Stimulated activated CD4-positive, alpha-beta T cell treated with anti-CD3 and anti-CD28 coated beads, Interleukin-2, amount 100 ng/mL, for 48 hours (primary cell): ENCODE data around the gene AMPH.
"Not testable (repeated sequence)": the region's sequence is repeated elsewhere in the genome, so short reads cannot be mapped to it uniquely, and the experiment has no call there.

Experiments
- DNase-seq, 2 donors: peaks; one replicate each; pipeline ENCODE4 v3.0.0-alpha.2; 2020

Gene AMPH

DNA sequence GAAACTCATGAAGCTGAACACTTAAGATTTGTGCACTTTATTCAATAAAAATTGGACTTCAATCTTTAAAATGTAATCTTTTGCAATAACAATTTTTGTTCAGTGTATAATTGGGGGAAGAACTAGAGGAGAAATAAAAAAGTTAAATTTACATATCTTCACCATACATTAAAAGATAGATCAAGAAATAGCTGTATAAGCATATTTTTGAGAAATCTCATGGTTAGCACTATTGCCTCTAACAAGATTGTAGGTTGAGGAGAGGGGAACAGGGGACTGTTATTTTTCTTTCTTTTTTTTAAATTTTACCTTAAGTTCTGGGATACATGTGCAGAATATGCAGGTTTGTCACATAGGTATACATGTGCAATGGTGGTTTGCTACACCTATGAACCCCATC, 5.3 kb downstream of the AMPH start:
- DNase-seq: no peak

DNA sequence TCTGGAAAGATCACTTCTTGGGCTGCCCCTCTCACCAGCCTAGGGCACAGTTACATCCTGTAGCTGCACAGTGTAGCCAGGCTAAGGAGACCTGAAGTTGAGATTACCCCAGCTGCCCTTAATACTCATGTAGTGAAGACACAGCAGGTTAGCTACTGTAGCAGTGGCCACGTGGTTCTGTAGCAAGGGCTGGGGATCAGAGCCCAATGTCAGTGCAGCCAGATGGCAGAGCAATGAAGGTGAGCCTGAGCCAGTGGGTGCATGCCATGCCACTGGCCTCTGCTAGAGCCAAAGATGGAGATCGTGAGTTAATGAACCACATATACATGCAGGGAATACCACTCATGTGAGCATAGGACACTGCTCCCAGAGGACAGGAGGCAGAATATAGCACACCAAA, 15.5 kb downstream of the AMPH start:
- DNase-seq: no peak

DNA sequence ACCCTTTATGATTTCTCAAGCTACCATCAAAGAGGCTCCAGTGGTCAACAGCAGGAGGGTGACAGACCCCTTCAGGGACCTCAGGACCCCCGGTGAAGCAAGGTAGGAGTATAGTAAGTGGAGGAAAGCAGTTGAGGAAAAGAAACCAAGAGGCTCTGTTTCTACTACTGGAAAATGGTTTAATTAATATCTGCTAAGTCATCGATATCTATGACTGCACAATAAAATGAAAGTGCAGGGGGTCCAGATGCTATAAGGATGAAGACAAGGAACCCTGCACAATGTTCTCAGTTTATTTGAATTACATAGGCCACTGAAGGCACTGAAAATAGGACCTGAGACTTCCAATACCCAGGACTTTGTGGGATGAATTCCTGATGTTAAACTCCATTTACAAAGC, 23.7 kb downstream of the AMPH start:
- DNase-seq: no peak

DNA sequence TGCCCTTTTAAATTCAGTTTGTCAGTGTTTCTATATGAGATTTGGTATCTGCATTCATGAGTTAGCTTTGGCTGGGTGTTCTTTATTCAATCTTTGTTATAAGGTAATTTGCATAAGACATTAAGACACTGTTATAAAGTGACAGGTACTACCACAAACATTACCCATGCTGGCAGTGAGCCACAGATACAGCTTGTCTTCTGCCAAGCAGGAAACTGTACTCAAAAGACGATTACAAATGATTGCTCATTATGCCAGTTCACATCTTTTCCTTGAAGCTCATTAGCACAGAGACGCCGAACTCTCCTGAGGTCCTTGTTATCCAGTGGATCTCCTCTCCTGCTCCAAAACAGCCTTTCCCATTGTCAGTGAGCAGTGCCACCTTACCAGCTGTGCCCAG, 30.4 kb downstream of the AMPH start:
- DNase-seq: no peak

DNA sequence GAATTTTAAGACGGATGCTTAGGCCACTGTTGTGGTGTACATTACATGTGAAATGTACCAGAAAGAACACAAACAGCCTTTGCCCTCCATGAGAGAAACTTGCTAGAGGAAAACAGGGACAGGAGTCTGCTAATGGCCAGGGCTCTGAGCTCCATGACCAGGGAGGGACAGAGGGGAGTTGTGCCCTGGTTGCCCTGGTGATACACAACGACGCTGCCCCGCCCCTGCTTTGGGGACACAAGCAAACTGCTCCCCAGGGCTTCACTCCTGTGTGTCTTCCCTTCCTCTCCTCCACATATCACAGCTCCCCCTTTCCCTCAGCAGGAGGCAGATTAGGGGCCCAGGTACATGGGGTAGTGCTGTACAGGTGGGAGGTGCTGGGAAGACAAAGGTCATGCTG, 36.2 kb downstream of the AMPH start:
- DNase-seq: no peak

DNA sequence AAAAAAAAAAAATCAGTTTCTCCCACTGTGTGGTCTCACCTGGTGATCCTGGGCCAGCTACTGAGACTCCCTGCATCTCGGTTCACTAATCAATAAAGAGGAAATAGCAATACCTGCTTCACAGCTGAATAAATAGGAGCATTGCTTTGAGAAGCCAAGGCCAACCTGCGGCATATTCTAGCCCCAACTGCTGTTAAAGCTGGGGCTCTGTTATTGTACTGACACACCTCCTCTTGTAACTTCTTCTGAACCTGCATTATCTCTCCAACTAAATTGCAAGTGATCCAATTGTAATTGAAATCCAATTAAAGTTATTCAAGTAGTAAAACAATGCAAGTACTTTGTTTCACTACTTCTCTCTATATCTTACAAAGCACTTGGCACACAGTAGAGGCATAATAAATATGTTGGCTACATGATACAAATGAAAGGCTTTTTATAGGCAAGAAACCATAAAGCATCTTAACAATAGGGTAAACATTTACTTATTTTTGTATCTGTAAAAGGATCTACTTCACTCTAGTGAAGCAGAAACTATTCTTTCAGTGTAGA, 38.4 kb downstream of the AMPH start:
- no peak for DNase-seq

- no peak for DNase-seq
Measured at GRCh38 chr7:38585572-38586354, 45.4 kb downstream of the AMPH start.

DNA sequence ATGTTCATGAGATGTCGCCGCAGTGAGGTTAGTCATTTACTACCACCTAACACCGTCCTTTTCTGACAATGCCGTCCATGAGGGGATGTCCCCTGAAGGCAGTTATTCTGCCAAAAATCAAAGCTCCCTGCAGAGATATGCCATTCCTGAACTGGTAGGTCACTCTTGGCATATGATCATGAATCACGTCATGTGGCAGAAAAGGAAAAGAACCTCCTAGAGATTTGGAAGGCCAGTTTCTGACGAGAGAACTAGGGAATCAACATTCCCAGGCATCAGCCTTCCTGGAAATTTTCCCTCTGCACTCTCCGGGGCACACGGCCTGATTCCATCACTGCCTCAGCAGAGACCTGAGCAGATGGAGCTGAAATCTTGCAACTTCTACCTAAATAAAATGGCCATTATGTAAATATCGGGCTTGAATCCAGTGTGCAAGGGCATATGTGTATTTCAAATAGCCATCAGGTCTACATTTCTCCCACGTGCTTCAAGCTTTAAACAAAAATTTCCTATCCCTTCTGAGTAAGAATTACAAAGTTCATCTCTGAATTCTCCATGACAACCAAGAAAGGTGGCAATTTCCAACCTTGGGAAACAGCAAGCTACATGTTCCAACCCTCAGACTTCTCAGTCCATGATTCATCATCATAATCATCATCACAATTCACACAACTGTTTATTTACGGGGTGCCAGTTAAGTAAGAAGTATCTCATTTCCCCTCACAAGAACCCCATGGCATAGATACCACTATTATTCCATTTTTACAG, 46.5 kb downstream of the AMPH start:
- DNase-seq: no peak

DNA sequence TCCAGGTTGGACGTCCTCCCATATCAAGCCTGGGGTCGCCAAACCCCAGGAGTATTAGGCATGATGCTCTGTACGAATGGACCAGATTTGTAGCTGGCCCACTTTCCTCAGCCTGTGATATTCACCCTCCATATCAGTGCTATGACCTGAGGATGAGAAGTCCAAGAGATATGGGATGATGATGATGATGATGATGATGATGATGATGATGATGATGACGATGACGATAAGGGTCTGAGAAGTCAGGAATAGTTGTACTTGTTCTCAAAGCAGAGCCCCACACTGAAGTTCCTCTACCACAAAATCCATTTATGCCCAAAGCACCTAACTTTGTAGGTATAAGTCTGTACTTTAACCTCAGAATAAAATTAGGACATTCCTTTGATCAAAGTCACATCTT, 50.7 kb downstream of the AMPH start:
- no peak for DNase-seq

DNA sequence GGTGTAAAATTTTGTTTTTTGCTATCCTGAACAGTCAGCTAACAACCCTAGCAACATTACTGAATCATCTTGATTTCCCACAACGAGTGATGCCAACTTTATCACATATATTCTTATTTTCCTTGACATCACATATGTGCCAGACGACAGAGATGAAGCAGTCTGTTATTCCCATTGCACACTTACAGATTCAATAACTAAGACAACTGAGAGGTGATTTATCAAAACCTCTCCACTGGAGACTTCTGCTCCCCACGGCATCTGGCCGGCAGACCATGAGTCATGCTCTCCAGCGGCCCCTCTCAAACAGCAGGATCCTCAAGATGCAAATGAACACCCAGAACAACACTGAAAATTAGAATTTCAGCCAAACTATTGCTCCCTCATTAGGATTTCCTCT, 57.1 kb downstream of the AMPH start:
- no peak for DNase-seq

DNA sequence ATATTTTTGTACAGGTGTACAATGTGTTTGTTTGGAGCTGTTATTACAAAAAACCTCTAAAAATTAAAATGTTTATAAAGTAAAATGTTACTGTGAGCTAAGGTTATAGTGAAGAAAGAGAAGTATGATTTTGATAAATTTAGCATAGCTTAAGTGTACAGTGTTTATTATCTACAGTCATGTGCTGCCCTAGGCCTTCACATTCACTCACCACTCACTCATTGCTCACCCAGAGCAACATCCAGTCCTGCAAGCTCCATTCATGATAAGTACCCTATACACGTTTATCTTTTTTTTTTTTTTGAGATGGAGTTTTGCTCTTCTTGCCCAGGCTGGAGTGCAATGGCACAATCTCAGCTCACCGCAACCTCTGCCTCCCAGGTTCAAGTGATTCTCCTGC, 59.6 kb downstream of the AMPH start:
- DNase-seq: not testable (repeated sequence)

DNA sequence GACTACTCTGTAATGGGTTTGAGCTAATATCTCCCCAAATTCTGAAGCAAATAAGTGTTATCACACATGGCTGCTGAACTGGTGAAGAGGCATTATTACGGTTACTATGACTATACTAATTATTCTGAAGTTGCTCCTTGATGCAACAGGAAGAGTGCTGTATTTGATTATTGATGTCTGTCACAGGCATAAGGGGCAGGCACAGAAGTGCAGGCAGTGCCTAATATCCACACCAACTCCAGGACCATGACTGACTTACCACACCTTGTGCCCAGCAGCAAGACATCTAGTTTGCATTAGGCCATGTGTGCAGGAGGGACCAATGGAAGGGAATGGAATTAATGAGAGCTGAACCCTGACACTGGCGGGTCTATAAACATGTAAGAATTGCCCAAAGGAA, 62.7 kb downstream of the AMPH start:
- no peak for DNase-seq

DNA sequence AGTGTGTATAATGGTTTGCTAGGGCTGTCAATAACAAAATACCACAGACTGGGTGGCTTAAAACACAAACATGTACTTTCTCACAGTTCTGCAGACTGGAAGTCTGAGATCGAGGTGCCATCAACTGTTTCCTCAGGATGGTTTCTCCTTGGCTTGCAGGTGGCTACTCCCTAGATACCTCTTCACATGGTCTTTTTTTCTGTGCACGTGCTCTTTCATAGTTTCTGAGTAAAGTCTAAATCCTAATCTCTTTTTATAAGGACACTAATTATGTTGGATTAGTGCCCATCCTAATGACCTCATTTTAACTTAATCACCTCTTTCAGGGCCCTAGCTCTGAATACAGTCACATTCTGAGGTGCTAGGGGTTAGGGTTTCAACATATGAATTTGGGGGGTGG, 65.9 kb downstream of the AMPH start:
- DNase-seq: no peak

DNA sequence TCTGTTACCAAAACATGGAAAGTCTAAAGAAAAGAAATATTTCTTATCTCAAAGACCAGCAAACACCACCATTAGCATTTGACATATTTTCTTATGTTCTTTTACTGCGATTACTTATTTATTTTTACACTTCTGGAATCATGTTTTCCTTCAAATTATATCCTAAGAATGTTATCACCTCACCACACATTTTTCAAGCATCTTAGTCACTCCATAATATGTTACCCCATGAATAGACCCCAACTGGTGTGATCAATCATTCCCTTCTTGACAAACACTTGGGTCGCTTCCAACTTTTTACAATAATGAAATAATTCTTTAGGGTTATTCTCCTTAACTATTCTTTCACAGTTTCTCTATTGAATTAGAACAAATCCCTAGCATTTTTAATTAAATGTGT, 67.4 kb downstream of the AMPH start:
- no peak for DNase-seq

- no peak for DNase-seq
Measured at GRCh38 chr7:38561166-38561565, 70.0 kb downstream of the AMPH start.

- no peak for DNase-seq
Measured at GRCh38 chr7:38558761-38559345, 72.3 kb downstream of the AMPH start.

DNA sequence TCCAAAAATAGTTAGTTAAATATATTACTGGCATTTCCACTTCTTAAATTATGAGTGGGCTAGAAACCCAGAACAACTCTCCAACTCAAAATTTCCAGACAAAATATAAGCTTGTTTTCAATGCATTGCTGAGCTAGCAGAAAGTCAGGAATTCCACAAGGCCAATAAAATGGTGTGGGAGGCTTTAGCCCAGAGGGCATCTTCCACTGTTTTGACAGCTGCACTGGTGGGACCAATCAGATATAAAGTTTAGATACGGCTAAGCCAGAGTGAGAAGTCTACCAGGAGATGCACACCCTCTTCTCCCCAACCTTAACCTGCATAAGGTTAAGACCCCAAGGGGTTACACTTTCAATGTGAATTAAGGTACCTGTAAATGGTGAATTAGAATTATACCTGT, 76.6 kb downstream of the AMPH start:
- no peak for DNase-seq

DNA sequence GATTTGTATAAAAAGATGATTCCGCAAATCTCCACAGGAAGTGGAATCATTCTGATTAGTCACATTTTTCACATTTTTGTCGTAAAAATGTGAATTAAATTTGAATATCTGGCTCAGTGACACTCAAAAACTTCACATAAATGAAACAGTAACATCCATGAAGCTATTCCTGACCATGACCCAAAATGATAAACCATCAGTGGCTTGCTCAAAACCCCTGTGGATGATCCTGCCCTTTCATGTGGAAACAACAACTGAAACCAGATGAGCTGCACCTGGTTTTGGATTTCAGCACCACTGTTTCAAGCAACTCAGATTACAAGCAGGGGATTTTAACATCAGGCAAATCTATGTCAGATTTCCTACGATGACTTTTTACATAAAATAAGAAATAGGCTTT, 80.3 kb downstream of the AMPH start:
- DNase-seq: no peak

GRCh38 chr7:38548605-38549004, 82.6 kb downstream of the AMPH start:
- DNase-seq: no peak

DNA sequence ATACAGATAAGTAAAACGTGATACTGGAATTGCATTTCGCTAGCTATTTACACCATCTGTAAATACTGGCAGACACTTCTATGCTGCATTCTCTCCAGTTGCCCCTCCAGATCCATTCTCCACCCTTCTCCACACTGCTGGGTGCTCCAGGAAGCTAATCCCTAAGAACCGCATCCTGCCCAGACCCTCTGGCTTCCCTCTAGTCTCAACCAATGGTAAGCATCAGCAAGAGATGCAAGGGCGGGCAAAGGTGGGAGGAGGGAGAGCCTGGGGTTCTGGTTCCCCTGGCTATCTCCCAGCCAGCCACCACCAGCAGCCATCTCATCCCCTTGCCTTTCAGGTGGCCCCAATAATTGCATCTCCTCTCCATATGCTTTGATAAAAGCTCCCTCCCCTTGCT, 84.4 kb downstream of the AMPH start:
- DNase-seq: no peak

DNA sequence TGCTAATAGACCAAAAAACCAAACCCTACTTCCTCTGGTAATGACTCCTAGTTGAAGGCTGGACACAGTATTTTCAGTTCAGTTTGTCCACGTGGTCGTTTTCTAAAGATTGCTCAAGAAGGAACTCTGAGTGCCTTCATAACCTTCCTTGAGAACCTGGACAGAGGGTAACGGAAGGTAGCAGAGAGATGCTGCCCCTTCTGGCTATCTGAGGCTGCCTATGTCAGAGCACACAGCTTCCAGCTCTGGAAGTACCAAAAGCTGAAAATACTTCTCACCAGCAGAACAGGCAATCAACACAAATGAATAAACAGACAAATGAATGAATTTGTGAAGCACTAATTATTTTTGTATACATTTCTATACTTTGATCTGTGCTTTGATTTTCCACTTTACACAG, 85.2 kb downstream of the AMPH start:
- DNase-seq: no peak

DNA sequence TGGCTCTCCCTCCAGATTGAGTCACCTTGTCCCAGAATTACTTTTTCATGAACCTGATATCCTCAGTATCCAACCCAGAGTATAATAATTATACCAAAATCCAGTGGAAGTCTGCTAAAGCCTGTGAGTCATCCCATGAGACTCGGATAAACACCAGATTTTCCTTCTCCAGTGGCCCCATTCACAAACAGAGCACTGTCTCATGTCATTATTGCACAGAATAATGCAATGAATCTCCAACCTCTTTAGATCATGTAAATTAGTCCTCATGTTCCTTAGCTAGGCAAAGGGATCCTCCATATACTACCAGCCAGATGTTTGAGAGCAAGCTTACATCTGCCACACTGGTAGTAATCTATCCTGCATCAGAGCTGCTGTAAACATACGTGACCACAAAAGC, 89.0 kb downstream of the AMPH start:
- DNase-seq: no peak

GRCh38 chr7:38541440-38541839, 89.7 kb downstream of the AMPH start:
- no peak for DNase-seq

DNA sequence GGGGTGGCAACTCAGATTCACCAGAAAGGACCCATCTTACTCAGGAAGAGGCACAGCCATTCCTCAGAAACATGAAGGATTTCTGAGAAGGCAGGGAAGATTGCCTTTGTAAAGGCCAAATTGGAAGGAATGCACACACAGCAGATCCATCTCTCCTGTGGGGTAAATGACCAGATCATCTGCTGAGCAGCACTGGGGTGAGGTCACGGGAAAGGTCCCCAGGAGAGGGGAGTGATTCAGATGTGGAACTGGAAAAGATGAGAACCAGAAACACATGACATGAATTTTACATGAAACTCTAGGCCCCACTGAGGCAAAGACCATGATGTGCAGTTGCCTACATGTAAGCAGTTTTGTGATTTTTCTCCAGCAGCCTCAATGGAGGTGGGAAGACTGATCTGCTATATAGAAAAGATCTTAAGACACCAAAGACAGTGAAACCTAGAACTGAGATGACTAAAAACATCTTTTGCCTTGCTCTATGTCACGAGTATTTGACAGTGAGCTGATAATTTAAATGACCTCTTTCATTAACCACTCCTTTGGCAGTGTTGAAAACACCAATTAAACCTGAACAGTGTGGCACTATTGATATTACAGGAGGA, 91.6 kb downstream of the AMPH start:
- DNase-seq: no peak
